ENCODE measurements around the gene DNASE1L3. TPM values are rescaled to one million over a fixed set of nuclear protein-coding genes. Genes with fewer than 3 reads are reported as not detected.
A peak's percentile ranks its signal among the peaks of the same experiment; 100 is the strongest.

DNASE1L3 gene
- total RNA-seq, 1 donor from 2014 or later: 1.9 TPM

DNA sequence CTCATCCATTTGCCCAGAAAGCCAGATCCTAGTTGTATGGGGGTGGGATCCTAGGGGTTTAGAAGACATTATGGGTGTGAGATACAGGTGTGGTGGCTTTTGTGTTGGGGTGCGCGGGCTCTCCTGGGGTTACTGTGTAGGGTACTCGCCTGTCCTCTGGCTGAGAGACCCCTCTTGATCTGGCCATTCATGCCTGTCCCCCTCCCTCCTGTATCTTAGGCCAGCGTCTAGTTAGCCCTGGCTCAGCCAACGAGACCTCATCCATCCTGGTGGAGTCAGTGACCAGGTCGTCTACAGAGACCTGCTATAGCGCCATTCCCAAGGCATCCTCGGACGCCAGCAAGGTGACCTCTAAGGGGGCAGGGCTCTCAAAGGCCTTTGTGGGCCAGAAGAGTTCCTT, 41.4 kb downstream of the DNASE1L3 start:
- DNase-seq: no peak
- intact Hi-C loops (cut with micrococcal nuclease): no loop called here
- ATAC-seq: no peak

DNA sequence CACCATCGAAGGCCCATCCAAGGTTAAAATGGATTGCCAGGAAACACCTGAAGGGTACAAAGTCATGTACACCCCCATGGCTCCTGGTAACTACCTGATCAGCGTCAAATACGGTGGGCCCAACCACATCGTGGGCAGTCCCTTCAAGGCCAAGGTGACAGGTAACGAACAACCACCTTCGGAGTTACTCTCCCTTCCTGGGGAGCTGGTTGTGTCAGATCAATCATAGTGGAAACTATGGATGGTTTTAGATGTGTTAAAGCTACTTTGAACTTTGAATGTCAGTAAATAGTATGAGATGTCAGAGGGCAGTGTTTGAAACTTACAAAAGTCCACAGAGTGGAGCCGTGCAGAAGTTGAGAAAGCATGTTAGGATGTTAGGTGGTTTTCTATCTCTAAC, 42.3 kb downstream of the DNASE1L3 start:
- no peak for ATAC-seq
- no peak for DNase-seq
- intact Hi-C loops (cut with micrococcal nuclease): no loop called here

GRCh38 chr3:58167431-58168351, 43.1 kb downstream of the DNASE1L3 start:
- peak; percentile 83 for DNase-seq
- intact Hi-C loops (cut with micrococcal nuclease): no loop called here
- peak; percentile 69 for ATAC-seq

DNA sequence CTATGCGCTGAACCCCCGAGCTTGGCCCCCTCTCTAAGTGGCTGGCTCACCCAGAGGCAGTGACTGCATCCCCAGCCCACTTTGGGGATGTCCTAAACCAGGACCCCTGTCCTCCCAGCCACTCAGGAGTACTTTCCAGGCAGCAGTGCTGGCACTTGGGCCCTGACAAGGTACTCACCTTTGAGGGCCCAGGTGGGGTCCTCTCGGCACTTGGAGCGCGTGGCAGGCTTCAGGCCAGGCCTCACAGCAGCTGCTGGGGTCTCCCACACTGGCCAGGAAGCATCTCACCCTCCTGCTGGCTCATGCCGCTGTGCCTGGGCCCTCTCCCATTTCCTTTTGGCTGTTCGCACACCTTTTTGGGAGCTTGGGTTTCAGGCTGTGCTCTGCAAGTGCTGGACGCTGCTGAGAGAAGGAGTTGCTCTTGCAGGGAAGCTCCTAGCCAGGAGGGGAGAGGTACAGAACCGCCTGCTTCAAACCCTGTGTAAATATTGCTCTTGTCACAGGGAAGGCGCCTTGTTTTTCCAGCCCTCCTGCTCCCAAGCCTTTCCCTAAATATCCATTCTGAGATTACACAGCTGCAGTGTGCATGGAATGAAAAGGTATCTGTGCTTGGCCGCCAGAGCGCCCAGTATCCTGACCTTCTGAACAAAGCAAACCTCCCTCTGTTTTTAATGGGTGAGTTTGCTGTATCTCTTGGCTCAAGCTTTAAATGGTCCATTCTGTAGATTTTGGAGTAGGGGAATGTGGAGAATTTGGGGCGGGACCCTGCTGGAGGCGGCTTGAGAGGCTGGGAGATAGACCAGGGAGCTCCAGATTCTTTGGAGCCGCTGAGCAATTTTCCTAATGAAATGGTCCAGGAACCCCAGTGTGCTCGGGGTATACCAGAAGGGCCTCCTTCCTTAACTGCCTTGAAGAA, 45.6 kb downstream of the DNASE1L3 start:
- intact Hi-C loops (cut with micrococcal nuclease): no loop called here
- ATAC-seq: peak; percentile 30
- DNase-seq: no peak

DNA sequence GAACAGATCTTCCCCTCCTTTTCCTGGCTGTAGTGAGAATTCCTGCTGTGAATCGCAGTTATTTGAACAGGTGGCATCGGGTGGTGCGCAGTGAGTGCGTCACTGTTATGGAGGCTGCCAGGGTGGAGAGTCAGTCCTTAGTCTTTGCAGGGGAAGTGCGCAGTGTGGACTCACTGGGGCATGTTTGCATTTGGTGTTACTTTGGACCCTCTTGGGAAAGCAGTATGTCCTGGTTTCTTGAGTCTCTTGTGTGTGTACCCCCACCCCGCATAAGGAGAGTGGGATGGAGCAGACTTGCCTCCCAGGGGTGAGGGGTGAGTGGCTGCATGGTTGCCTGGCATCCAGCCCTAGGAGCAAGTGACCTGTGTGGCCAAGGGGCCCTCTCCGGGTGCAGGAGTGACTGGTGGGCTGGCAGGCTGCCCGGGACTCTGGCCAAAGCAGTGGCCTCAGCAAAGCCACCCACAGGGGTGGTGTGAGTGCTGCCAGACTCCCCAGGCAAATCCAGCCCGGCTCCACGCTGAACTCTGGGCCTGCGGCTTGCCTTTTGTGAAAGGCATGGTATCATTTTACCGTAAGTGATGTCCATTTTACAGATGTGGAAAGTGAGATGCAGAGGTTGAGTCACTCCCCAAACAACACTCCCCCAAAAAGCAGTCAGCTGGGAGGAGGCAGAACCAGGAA, 46.4 kb downstream of the DNASE1L3 start:
- peak; percentile 91 for DNase-seq
- ATAC-seq: peak; percentile 83
- intact Hi-C loops (cut with micrococcal nuclease): no loop called here

DNA sequence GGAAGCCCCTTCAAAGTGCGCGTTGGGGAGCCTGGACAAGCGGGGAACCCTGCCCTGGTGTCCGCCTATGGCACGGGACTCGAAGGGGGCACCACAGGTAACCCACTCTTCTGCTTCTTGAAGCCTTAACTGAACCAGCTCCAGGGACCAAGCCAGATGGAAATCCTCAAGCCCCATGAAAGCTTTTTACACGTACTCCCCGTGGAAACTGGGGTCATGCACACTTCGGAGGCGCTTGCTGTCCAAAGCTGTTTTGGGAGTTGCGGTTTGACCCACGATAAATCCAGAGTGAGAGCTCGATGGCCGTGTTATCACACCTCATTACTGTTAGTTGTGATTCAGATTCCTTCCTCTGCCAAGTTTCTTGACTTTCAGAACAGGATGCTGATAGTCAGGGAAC, 47.5 kb downstream of the DNASE1L3 start:
- no peak for DNase-seq
- ATAC-seq: peak; percentile 40
- intact Hi-C loops (cut with micrococcal nuclease): no loop called here

- peak; percentile 48 for DNase-seq
- intact Hi-C loops (cut with micrococcal nuclease): no loop called here
Measured at GRCh38 chr3:58161435-58162398, 49.1 kb downstream of the DNASE1L3 start.

GRCh38 chr3:58160399-58160798, 50.4 kb downstream of the DNASE1L3 start:
- no peak for ATAC-seq
- DNase-seq: no peak
- intact Hi-C loops (cut with micrococcal nuclease): no loop called here

More at GRCh38 chr3:58161435-58162398, 49.1 kb downstream of the DNASE1L3 start:
- no peak for ATAC-seq

- DNase-seq (no peak), ATAC-seq (no peak)
- intact Hi-C loops (cut with micrococcal nuclease): no loop called here
Measured at GRCh38 chr3:58158442-58159153, 52.2 kb downstream of the DNASE1L3 start.

DNA sequence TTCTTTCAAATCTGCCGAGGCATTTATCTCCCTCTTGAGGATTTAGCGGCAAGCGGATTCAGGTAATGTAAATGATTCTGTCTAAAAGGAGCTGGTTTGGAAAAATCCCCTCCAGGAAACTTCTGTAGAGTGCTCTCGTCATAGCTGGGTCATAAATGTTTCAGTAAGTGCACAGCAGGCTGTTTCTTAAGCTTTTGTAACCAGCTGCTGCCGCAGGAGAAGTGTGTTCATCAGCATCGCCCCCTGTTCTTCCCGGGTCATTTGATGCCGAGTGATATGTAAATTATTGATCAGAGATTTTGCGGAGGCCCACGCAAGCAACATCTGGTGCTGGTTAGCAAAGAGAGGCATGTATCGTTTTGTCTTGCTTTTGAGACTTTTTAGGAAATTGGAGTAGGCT, 53.1 kb downstream of the DNASE1L3 start:
- DNase-seq: no peak
- intact Hi-C loops (cut with micrococcal nuclease): no loop called here
- ATAC-seq: no peak

- ATAC-seq (no peak), DNase-seq (no peak)
- intact Hi-C loops (cut with micrococcal nuclease): no loop called here
Measured at GRCh38 chr3:58155838-58156237, 54.9 kb downstream of the DNASE1L3 start.

DNA sequence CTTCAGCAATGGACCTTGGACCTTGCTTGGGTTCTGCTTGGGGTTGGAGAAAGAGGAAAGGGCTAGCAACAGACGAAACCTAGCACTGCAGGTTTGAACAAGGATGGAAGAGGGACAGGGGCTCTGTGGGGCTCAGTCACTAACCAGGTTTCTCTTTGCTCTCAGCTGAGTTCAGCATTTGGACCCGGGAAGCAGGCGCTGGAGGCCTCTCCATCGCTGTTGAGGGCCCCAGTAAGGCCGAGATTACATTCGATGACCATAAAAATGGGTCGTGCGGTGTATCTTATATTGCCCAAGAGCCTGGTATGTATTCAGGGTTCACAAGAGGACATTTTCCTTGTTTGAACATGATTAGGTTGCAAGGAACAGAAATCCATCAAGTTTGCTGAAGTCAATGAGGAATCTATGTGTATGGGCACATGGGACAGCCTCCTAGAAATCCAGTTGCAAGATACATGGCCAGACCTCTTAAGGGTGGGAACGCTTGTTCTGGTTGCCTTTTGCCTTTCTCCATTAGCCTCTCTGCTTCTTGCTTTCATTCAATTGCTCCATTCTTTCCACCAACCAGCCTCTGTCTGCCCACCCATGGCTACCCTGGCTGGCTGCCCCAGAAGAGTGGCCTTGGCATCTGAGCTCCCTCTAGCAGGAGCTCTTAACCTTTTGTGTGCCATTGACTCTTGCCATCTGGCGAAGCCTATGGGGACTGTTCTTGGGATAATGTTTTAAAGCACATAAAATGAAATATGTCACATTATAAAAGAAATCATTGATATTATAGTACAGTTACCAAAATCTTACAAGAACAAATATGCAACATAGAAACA, 55.9 kb downstream of the DNASE1L3 start:
- no peak for DNase-seq
- ATAC-seq: no peak
- intact Hi-C loops (cut with micrococcal nuclease): no loop called here

DNA sequence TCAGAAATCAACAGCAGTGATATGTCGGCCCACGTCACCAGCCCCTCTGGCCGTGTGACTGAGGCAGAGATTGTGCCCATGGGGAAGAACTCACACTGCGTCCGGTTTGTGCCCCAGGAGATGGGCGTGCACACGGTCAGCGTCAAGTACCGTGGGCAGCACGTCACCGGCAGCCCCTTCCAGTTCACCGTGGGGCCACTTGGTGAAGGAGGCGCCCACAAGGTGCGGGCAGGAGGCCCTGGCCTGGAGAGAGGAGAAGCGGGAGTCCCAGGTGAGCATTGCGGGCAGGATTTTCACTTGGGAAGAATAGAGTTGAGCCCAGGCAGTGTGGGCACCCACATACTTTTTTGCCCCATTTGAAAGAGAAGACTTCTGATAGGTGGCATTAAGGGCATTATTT, 57.4 kb downstream of the DNASE1L3 start:
- DNase-seq: no peak
- intact Hi-C loops (cut with micrococcal nuclease): no loop called here
- no peak for ATAC-seq

DNA sequence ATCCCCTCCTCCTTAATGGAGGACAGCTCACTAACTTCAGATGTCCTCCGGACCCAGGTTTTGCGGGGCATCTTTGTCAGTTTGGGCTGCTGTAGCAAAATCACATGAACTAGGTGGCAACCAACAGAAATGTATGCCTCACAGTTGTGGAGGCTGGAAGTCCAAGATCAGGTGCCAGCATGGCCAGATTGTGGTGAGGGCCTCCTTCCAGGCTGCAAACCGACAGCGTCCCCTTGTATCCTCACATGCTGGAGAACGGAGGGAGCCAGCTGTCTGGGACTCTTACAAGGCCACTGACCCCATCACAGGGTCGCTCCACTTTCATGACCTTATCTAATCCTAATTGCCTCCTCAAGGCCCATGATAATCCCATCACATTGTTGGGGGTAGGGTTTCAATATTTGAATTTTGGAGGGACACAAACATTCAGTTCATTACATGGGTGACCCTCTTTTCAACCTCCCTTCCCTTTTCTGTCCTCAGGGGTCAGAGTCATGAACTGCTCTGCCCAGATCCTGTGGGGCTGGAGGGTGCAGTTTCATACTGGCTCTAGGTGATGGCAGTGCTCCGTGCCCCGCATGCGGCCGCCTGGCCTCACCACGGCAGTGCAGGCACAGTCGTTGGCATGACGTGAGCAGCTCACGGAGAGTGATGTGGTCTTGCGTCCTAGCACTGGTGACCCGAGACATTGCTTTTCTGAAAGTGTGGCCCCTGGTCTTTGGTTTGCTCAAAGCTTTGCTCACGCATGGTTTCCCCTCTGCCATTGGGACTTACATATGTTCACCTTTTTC, 58.4 kb downstream of the DNASE1L3 start:
- DNase-seq: no peak
- no peak for ATAC-seq
- intact Hi-C loops (cut with micrococcal nuclease): no loop called here

DNA sequence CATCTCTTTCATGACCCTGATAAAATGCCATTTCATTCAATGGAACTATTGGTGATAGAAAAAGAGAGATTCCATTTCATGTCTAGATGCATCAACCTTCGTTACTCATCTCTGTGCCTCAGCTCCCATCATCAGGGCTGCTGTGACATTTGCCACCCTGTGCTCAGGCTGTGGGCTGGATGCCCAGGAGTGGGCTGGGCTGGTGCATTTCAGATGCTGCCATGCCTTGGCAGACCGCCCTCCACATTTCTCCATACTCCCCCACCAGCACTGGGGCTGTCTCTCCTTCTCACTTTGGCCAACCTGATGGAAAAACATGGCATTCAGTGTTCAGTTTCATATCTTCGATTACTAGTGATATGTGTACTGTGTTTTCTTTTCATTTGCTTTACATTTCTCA, 59.1 kb downstream of the DNASE1L3 start:
- peak; percentile 94 for ATAC-seq
- intact Hi-C loops (cut with micrococcal nuclease): no loop called here

DNA sequence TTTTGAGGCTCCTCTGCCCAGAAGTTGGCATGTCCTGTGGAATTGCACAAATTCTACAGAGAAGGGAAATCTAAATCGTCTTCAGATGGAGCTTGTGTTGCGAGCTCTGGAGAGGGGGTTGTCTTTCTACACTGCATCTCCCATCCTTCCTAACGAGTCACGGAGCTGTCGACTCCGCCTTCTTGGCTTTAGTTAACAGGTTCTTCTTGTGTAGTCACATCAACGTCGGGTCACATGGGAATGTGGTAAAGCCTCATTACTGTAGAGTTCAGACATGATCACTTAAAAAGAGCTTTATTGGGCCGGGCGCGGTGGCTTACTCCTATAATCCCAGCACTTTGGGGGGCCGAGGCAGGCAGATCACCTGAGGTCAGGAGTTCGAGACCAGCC, 60.0 kb downstream of the DNASE1L3 start:
- DNase-seq (no peak), ATAC-seq (no peak)
- intact Hi-C loops (cut with micrococcal nuclease): no loop called here

More for the DNA sequence above, 59.1 kb downstream of the DNASE1L3 start:
- DNase-seq: peak; percentile 88

All from left ventricle myocardium superior (tissue), 1 donor.